ENCODE measurements around the gene ORM1.
"Not testable (repeated sequence)": the region's sequence is repeated elsewhere in the genome, so short reads cannot be mapped to it uniquely, and the experiment has no call there.

ORM1 gene

GRCh38 chr9:114322831-114323531 is at the start of gene ORM1:
Gene ORM1 (plus strand): TSS chr9:114323098. CDS start chr9:114323134, 36 bp downstream.
- not testable (repeated sequence) for DNase-seq (ENCODE audit: low read depth in 2 of 2)

DNA sequence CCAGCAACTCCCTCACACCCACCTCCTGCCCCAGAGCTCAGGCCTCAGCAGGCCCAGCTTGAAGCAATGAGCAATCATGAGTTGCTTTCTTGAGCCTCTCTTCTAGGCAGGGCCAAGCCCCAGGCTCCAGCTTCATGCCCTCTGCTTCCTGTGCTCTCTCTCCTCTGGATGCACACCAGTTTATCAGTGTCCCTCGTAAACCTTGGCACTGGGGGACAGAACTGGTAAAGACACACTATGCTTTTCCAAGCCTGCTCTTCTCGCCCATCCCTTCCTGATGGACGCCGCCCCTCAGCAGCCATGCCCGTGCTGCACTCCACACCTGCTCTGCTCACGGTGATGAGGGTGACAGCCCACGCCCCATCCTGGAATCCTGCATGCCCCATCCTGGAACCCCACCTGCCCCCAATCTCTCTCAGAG is 49.4 kb upstream of the ORM1 start:
- no peak for DNase-seq (ENCODE audit: low read depth in 2 of 2)

GRCh38 chr9:114274217-114274616 is 48.7 kb upstream of the ORM1 start:
- DNase-seq (ENCODE audit: low read depth in 2 of 2) = no peak

DNA sequence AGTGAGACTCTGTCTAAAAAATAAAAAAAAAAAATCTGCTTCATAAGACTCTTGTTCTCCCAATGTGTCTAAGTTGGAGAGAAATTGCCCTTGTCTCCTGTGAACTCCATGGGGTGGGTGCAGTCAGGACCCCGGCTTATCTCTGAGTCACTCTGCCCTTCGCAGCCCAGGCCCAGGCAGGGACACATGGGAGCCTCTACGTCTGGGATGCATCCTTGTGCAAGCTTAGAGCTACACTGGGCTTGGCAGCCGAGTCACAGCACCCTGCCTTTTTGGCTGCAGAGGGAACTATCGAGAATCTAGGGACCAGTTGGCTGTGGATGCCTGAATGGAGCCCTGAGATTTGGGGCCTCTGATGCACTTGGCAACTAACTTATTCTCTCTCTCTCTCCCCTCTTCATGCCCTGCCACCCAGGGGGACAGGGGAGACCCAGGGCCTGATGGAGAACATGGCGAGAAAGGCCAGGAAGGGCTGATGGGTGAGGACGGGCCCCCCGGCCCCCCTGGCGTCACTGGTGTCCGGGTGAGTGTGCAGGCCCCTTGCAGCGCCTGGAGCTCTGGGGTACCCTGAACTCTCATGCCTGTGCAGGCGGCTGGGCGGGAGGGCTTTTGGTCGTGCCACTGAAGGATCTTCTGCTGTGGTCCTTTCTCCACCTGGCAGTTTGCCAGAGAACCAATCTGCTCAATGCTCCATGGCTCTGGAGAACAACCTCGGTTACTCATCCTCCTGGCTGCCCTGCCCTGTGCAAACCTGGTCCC is 47.5 kb upstream of the ORM1 start:
- DNase-seq (ENCODE audit: low read depth in 2 of 2) = no peak

GRCh38 chr9:114276908-114277821 is 45.7 kb upstream of the ORM1 start:
- no peak for DNase-seq (ENCODE audit: low read depth in 2 of 2)

DNA sequence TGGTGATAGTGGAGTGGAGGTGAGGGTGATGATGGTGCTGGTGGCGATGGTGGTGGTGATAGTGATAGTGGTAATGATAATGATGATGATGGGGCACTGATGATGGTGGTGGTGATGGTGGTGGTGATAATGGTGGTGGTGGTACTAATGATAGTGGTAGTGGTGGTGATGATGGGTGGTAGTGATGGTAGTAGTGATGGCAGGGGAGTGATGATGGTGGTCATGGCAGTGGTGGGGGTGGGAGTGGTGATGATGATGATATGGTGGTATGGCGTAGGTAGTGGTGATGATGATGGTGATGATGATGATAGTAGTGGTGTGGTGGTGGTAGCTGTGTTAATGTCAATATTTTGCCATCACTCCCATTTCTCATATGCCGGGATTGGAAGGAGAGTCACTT is 44.5 kb upstream of the ORM1 start:
- no peak for DNase-seq (ENCODE audit: low read depth in 2 of 2)

DNA sequence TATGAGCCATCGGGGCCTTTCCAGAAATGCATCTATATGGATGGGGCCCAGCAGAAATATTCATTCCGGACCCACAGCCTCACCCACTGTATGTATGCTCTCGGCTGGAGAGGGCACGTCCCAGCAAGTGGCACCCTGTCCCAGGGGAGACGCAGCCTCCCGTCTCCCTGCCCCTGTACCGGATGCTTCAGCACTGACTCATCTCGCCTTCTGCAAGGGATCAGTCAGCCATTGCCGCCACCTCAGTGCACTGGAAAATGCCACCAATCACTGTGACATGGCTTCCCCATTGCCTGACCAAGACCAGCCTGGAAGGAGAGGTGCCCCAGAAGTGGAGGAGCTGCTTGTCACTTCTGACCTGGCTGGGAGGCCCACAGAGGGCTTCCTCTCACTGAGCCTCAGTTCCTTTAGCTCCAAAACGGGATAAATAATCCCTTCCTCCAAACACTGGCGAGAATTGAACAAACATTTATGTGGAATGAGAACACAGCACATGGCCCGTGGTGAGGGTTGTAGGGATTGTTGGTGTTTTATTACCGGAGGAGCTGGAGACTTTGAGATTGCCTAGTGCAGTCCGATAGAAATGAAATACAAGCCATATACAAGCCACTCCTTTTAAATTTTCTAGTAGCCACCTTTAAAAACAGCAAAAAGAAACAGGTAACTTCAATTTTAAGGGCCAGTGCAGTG is 43.9 kb upstream of the ORM1 start:
- DNase-seq (ENCODE audit: low read depth in 2 of 2) = no peak

DNA sequence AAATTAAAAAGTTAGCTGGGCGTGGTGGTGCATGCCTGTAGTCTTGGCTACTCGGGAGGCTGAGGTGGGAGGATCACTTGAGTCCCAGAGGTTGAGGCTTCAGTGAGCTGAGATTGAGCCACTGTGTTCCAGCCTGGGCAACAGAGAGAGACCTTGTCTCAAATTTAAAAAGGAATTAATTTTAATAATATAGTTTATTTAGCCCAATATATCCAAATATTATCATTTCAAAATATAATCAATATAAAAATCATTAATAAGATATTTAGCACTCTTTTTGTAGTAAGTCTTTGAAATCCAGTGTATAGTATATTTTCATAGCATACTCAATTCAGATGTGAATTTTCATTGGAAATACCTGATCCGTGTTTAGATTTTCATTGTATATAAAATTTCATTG is 43.2 kb upstream of the ORM1 start:
- DNase-seq (ENCODE audit: low read depth in 2 of 2) = no peak

DNA sequence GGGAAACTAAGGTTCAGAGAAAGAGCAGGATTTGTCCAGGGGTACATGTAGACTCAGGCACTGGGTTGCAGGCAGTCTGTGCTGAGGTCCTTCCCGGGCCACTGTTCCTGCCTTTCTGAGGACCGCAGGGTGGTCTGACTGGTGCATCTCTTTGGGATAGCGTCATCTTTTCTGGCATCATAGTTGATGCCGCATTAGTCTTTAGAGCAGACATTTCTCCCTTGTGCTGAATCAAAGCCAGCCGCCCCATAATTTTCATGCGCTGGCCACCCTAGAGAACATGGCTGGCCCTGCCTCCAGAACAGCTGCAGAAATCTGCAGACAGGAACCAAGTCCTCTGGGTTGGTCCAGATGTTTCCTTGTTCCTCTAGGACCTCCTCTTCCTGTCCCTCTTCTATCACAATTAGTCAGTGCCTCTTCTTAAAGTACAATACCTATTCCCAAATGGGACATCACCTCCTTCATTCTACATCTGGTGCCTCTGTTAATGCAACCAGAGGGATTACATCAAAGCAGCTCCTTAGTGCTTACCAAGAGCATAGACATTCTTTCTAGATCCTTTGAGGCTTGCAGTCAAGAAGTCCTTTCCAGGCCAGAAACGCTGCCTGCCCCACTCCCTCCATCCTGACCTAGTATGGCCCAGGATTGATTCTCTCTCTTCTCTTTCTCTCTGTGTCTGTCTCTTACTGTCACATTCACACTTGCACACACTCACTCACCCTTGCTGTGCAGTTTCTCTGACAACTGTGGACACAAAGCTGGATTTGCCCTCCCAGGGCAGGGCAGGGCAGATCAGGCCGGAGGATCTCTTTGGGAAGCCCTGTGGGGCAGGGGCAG is 42.0 kb upstream of the ORM1 start:
- no peak for DNase-seq (ENCODE audit: low read depth in 2 of 2)

DNA sequence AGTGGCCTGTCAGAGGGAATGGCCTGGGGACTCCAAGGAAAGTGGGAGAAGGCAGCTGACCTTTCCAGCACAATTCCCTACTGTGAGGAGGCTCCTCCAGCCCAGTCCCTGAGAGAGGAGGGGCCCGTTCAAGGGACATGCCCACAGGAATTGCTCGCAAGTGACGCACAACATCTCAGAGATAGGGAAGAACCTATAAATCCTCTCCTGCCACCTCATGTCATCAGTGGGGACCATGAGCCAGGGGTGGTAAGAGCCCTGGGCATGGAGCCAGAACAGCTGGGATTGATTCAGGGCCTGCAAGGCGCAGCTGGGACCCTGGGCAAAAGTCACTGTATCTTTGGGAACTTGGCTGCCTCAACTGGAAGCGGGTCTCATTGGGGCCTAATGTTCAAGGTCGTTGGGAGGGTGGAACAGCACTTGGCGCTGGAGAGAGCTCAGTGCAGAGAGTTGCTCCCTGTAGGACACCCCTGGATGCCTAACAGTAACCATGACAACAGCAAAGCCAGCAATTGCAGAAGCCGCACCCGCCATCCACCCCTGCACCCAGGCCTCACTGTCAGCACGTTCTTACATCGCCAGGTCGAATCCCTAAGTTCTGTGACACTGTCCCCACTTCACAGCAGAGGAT is 41.3 kb upstream of the ORM1 start:
- no peak for DNase-seq (ENCODE audit: low read depth in 2 of 2)

- DNase-seq (ENCODE audit: low read depth in 2 of 2) = no peak
Observed at GRCh38 chr9:114282104-114282485, 40.8 kb upstream of the ORM1 start.

GRCh38 chr9:114282507-114282906 is 40.4 kb upstream of the ORM1 start:
- DNase-seq (ENCODE audit: low read depth in 2 of 2) = no peak

GRCh38 chr9:114282926-114283325 is 40.0 kb upstream of the ORM1 start:
- no peak for DNase-seq (ENCODE audit: low read depth in 2 of 2)

GRCh38 chr9:114283551-114284111 is 39.3 kb upstream of the ORM1 start:
- DNase-seq (ENCODE audit: low read depth in 2 of 2) = no peak

DNA sequence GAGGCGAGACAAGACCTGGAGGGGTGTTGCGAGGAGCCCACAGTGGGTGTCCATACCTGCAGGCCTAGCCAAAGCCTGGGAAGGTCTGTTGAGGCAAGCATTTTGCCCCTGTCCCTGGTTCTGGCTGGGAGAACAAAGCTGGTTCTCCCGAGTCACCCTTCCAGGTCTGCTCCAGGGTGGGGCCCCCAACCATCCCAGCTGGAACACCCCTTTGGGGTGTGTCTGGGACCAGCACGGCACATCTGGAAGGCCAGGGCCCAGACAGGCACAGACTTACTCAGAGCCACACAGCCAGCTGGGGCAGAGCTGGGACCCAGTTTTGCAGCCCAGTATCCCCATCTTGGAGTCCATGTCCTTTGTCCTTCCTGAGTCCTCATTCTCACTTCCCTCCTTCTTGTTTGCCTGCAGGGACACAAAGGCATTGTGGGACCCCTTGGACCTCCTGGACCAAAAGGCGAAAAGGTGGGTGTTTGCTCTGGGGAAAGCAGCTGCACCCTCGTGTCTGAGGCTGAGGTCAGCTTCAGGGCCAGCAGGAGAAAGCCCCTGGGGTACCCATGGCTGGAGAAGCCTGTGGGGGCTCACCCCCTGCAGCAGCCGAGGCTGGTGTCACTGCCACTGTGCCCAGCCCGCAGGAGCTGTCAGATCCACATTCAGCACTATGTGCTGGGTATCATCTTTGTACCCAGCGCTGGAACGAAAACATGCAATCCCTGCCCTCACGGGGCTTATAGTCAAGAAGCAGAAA is 38.4 kb upstream of the ORM1 start:
- no peak for DNase-seq (ENCODE audit: low read depth in 2 of 2)

DNA sequence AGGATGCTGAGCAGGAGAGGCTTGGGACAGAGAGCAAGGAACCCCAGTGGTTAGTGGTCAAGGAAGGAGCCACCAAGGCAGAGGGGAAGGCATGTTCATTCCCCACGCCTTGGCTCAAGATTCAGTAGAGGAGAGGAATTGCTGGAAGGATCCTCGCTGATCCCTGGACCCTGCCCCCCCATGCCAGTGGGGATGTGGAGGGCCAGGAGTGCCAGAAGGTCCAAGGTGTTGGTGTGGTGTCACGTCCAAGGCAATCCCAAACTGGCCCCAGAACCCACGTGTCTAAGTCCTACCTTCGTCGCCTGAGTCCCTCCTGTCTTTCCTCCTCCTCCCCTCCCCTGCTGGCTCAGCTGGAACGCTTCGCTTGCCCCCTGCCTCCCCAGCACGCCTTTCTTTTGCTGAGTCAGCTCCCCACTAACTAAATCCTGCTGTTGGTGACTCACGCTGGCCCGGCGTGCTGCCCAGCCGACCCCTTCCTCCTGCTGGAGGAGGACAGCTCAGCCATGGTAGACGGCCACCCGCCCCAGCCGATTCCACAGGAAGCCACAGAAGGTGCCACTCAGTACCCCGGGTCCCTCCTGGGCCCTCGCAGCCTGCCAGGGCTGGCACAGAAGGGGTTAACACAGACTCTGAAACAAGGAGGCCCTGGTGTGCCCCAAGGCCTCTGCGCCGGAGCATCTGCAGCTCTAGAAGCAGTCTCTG is 37.6 kb upstream of the ORM1 start:
- DNase-seq (ENCODE audit: low read depth in 2 of 2) = no peak

DNA sequence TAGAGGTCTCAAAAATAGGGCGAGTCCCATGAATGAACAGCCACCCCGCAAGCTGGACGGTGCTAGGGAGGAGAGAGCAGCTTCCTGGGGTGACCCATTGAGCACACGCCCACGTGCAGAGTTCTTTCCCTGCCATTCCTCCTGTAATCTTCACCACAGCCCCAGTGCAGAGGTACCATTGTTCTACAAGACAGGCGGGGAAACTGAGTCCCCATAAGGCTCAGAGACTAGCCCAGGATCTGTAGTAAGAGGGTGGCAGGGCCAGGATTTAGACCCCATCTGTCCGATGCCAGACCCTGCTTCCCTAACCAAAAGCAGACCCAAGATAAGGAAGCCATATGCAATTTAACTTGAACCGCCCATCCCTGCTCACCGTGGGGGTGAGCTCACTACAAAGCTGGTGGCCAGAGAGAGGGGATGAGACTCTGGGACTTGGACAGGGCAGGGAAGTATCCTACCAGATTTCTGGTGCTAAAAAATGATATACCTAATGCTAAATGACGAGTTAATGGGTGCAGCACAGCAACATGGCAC is 36.7 kb upstream of the ORM1 start:
- no peak for DNase-seq (ENCODE audit: low read depth in 2 of 2)

GRCh38 chr9:114287001-114287762 is 35.7 kb upstream of the ORM1 start:
- DNase-seq (ENCODE audit: low read depth in 2 of 2) = no peak

Measured in activated CD4-positive, alpha-beta T cell treated with anti-CD3 and anti-CD28 coated beads for 24 hours (primary cell).